NCI-H2171 treated with DMSO at 0.1 percent for 48 hours (cell line): ENCODE measurements around the gene DLL1.
"Not testable (repeated sequence)": the region's sequence is repeated elsewhere in the genome, so short reads cannot be mapped to it uniquely, and the experiment has no call there.

Source experiments
- DNase-seq: peaks from one replicate; lab custom pipeline; 2025; lab: John Stamatoyannopoulos, UW

Gene DLL1, protein sequence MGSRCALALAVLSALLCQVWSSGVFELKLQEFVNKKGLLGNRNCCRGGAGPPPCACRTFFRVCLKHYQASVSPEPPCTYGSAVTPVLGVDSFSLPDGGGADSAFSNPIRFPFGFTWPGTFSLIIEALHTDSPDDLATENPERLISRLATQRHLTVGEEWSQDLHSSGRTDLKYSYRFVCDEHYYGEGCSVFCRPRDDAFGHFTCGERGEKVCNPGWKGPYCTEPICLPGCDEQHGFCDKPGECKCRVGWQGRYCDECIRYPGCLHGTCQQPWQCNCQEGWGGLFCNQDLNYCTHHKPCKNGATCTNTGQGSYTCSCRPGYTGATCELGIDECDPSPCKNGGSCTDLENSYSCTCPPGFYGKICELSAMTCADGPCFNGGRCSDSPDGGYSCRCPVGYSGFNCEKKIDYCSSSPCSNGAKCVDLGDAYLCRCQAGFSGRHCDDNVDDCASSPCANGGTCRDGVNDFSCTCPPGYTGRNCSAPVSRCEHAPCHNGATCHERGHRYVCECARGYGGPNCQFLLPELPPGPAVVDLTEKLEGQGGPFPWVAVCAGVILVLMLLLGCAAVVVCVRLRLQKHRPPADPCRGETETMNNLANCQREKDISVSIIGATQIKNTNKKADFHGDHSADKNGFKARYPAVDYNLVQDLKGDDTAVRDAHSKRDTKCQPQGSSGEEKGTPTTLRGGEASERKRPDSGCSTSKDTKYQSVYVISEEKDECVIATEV

DNA sequence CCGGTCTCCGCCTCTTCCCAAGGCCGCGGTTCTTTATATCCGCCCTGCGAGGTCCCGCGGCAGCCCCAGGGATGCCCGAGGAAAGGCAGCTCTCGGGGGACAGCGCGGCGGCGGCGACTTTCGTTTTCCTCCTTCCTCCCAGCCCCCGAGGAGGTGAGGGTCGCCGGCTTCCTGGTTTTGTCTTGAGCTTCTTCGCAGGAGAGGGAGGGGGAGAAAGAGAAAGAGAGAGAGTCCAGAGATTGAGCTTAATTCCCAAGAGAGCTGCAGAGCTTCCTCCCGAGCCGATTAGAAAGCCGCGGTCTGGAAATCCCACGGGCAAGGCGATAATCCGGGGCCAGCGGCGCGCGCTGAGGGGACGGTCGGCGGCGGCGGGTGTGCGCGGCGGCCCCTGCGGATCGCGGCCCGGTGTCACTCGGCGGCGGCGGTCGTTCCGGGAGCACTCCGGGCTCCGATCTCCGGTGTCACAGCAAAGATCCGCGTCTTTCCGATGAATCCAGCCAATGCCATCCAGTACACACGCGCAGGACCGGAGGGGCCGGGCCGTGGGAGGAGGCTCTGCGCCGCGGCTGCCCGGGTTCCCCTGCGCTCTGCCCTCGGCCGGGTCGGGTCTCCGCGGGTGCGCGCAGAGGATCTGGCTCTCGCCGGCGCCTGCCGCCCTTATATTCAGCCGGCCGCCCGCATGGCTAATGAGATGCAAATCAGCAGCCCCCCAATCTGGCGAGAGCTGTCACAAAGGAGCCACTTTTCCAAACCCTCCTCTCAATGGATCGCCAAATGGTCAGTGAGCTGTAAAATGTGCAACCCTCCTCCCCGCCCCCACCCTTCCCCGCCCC lies at the start of gene DLL1:
Gene DLL1, minus strand, starts transcription at position 783 of the 833 bp plus-strand sequence. CDS start 939 bp downstream, outside the sequence.
- DNase-seq, result peak; percentile 43

DNA sequence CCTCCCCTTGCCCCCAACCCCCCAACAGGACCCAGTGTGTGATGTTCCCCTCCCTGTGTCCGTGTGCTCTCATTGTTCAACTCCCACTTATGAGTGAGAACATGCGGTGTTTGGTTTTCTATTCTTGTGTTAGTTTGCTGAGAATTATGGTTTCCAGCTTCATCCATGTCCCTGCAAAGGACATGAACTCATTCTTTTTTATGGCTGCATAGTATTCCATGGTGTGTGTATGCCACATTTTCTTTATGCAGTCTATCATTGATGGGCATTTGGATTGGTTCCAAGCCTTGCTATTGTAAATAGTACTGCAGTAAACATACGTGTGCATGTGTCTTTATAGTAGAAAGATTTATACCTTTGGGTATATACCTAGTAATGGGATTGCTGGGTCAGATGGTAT lies 44.3 kb upstream of the DLL1 start:
- not testable (repeated sequence) for DNase-seq

DNA sequence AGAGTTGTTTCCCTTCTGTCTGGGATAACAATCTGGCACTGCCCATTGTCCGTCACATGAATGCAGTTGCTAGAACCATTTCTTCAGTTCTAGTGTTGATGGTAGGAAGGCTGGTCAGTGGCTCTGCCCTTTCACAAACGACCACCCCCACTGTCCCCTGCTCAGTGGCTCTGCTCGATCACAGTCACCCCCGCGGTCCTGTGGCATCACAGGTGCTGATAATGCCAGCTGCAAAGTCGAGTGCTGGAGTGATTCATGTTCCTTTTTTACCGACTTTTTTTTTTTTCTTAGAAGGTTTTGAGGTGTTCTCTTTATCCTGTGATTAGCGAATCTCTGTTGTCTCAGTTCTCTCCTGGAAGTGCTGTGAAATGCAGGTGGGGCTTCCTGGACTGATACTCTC lies 38.4 kb upstream of the DLL1 start:
- DNase-seq, result no peak

GRCh38 chr6:170317718-170318117 lies 26.8 kb upstream of the DLL1 start:
- DNase-seq, result no peak

GRCh38 chr6:170317076-170317475 lies 26.2 kb upstream of the DLL1 start:
- DNase-seq, result no peak

DNA sequence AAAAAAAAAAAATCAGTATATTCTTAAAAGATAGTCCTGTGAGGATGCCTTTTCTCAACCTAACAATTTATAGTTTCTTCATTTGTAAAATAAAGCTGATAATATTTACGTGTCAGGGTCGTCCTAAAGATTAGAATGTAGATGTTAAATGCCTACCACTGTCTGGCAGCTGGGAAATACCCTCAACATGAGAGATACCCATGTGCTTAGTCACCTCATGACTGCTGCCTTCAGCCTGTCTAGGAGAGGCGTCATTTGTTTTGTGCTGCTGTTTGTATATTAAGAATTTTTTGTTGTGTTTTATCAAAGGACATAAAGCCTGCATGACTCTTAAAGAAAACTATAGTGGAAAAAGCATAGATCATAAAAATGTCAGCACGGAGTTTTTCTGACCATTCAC lies 25.2 kb upstream of the DLL1 start:
- DNase-seq, result no peak

DNA sequence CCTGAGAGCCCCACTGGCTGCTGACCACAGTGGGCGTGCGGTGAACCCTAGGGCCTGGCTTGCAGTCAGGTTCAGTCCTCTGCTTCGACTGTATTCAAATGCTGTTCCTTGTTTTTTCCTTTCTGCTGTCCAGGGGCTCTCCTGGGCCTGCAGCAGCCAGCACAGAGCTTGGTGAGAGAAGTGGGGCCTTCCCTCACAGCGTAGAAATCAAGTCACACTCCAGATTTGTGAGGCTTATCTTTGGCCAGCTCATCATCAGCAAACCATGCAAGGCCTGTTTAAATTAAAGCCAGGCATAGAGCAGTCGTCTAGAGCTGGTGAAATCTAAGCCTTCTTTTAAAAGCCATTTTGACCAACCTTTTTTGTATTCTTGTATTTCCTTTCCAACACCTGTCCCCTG lies 24.1 kb upstream of the DLL1 start:
- no peak for DNase-seq

DNA sequence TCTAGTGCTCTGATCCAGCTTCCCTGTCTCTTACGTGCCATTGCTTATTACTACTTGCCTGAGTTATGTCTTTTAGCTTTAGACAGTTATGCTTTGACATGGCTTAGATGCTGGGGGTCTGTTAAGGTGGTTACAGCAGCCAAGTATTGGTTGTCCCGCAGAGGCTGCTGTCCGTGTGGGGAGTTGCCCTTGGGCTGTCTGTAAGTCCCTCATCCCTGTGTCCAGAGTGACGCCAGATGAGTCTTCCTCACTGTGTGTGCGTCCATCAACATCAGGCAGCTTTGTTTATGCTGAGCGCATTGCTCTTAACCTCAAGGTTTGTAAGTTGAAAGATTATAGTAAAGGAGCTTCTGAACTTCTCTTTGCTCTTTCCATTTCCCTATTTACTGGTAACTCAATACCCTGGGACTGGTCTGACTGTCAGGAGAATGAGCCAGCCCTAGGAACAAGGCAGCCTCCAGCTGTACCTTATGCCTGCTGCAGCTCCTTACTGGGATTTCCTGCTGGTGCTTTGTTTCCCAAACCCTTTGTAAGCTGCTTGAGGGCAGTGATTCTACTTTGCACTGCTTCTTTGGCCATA lies 22.9 kb upstream of the DLL1 start:
- DNase-seq, result no peak

DNA sequence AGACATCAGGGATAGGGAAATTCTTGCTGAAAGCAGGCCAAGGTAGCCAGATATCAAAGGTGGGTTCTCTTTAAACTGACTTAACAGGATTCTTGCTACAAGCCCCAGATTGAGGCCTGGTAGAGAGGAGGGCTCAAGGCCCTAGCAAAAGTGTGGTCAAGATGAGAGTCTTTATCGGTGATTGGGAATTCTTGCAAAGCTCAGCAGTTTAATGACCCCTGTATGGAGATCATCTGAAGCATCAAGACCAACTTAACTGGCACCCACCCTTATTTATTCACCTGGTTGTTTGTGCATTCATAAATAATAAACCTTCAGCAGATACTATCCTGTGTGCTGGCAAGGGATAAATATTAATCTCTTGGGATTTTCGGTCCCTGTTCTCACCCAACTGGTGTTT lies 22.0 kb upstream of the DLL1 start:
- no peak for DNase-seq

GRCh38 chr6:170311696-170312095 lies 20.8 kb upstream of the DLL1 start:
- no peak for DNase-seq

DNA sequence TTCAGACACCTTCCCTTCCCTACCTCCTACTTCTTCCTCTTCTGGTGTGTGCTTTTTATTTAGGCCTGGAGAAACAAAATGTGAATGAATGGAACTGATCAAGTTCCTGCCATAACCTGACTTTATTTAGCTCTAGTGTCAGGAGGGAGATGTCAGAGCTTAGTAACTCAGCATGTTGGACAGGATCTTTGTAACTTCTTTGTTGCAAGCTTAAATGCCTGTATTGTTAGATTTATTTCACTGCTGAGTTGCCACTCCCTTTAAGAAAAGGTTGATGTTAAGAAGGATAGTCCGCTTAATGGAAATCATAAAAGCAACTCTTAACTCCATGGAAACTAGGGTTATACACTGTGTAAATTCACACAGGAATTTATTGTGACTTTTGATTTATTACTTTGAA lies 17.9 kb upstream of the DLL1 start:
- no peak for DNase-seq

- no peak for DNase-seq
These were observed 16.2 kb upstream of the DLL1 start for GRCh38 chr6:170307080-170307545.

DNA sequence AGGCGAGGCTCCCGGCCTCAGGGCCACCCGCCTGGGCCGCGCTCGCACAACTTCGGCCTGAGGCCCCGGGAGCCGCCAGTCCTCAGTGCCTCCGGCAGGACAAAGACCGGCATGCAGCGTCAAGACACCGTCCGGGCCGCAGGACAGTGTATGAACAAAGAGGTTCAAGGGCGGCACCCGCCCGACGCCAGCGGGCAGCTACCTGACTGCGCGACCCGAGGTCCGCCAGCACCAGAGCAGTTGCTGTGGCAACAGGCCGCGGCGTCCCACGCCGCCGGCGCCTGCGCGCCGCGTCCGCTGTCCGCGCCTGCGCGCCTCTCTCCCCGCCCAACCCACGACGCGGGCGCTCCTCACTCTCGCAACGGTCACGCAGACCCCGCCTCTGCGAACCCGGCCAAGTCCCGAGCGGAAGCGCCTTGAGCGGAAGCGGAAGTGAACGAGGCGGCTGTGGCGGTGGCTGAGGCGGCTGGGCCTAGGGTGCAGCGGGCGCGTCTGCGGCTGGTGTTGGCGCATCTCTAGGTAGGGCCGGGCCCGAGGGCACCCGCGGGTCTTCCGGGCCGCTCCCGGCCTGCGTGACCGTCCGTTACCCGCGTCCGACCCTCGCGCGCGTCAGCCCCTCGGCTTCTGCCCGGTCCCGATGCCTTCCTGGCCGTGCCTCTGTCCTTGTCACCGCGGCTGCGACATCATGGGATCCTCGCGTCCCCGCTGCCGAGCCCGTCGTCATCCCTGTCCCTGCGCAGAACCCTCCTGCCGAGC lies 15.6 kb upstream of the DLL1 start, which contains the start of gene FAM120B:
Gene FAM120B, plus strand, starts transcription at position 435 of the 756 bp plus-strand sequence. CDS start 10,633 bp downstream, outside the sequence.
- DNase-seq, result peak; percentile 90

GRCh38 chr6:170305805-170306323 lies 15.0 kb upstream of the DLL1 start:
- no peak for DNase-seq

DNA sequence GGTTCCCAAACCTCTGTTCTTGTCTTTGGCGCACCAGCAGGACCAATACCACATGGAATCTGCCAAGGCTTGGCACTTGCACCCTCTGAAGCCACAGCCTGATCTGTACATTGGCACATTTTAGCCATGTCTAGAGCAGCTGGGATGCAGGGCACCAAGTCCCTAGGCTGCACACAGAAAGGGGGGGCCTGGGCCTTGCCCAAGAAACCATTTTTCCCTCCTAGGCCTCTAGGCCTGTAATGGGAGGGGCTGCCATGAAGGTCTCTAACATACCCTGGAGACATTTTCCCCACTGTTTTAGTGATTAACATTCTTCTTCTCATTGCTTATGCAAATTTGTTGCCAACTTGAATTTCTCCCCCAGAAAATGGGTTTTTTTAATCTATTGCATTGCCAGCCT lies 10.3 kb upstream of the DLL1 start:
- DNase-seq, result no peak

- no peak for DNase-seq
These were observed 7.8 kb upstream of the DLL1 start for GRCh38 chr6:170298688-170299087.

GRCh38 chr6:170297576-170298330 lies 6.9 kb upstream of the DLL1 start:
- no peak for DNase-seq

DNA sequence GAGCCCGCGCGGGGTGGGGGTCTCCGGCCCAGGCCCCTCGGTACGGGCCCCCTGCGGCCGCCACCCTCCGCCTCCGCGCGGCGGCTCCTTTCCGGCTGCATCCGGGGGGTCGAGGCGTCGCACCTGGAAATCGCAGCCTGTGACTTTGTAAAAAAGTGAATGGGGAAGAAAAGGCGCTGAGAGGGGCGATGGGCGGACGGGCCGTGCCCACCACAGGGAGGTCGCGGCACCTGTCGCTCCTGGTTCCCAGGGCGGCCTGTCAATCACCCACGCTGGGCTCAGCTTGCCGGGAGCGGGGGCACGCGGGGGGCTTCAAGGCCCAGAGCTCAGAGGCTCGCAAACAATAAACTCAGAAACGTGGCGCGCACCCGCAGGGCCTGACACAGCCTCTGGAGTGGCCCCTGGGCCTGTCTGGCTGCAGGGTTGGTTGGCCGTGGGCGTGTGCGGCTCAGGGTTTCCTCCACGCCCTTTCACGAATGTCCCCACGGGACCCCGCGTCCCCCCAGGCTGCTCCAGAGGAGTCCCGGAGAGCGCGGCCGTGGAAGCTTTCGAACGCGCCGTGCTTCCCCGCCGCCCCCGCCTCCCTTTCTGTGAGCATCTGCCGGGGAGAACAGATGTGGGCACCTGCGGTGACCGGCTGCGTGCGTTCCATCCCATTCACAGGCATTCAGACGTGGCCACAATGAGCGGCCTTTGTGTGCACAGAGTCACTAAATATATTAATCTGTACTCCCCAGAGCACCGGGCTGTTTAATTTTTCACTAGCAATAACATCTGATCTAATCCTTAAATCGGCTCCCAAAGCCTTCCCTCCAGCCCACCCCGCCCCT lies 6.1 kb upstream of the DLL1 start:
- DNase-seq, result no peak

GRCh38 chr6:170296423-170296745 lies 5.5 kb upstream of the DLL1 start:
- DNase-seq, result no peak
